Measurements from ENCODE around the gene STAT5B. TPM values are rescaled to one million over a fixed set of nuclear protein-coding genes. Genes with fewer than 3 reads are reported as not detected.
A peak's percentile ranks its signal among the peaks of the same experiment; 100 is the strongest.

The STAT5B gene
- total and polyA plus RNA-seq, 2 of the 13 experiments (the other 11 are each of a cell fraction or from before 2014, with no cell fraction given), result 21.0 to 42.8 TPM

- TF ChIP-seq NFKB2 (CRISPR knock-in tag; IDR thresholded peaks at IDR 0.05; ENCODE audit: borderline replicate concordance), result peak; percentile 93
- TF ChIP-seq TBX2 (CRISPR knock-in tag; IDR thresholded peaks at IDR 0.05; ENCODE audit: borderline replicate concordance), result peak; percentile 82
- TF ChIP-seq HMGXB4 (CRISPR knock-in tag; IDR thresholded peaks at IDR 0.05; ENCODE audit: borderline replicate concordance in 1 of 2, low read depth in 1 of 2), result peak; percentile 43 to 56; a peak in 2 of 4 replicates
- peak; percentile 78; the same call in 1 of the 2 replicates for TF ChIP-seq ZNF510 (CRISPR knock-in tag; IDR thresholded peaks at IDR 0.05; ENCODE audit: low read depth)
- peak; percentile 39; the same call in 1 of the 2 replicates for TF ChIP-seq ZXDC (CRISPR knock-in tag; IDR thresholded peaks at IDR 0.05)
- peak; percentile 78 for TF ChIP-seq SRF (IDR thresholded peaks at IDR 0.05; ENCODE audit: low read depth, low read length)
- TF ChIP-seq ZNF431 (CRISPR knock-in tag; IDR thresholded peaks at IDR 0.05; ENCODE audit: borderline replicate concordance, low read depth), result no peak
- TF ChIP-seq KLF15 (CRISPR knock-in tag; IDR thresholded peaks at IDR 0.05; ENCODE audit: borderline replicate concordance), result no peak
- TF ChIP-seq SAP130 (CRISPR knock-in tag; IDR thresholded peaks at IDR 0.05; ENCODE audit: low read depth), result peak; percentile 92
- peak; percentile 52; the same call in 1 of the 2 replicates for TF ChIP-seq ZNF607 (CRISPR knock-in tag; IDR thresholded peaks at IDR 0.05; ENCODE audit: borderline replicate concordance)
- 0 out of 2 replicates have a peak, but pooled peaks have one; percentile 15 for TF ChIP-seq ZBTB21 (CRISPR knock-in tag; IDR thresholded peaks at IDR 0.05)
- TF ChIP-seq KLF11 (CRISPR knock-in tag; IDR thresholded peaks at IDR 0.05), result peak; percentile 31; the same call in 1 of the 2 replicates
- peak; percentile 78; the same call in 1 of the 2 replicates for TF ChIP-seq KDM2A (CRISPR knock-in tag; IDR thresholded peaks at IDR 0.05; ENCODE audit: borderline replicate concordance, low read depth)
- no peak for TF ChIP-seq SOX13 (IDR thresholded peaks at IDR 0.05)
- 0 out of 4 replicates have a peak, but pooled peaks of 1 of the 2 experiments have one; percentile 20 for TF ChIP-seq SOX13 (CRISPR knock-in tag; conservative IDR thresholded peaks at IDR 0.05 in 1 of 2, IDR thresholded peaks at IDR 0.05 in 1 of 2)
- TF ChIP-seq ZNF674 (CRISPR knock-in tag; IDR thresholded peaks at IDR 0.05; ENCODE audit: low read depth), result peak; percentile 81; the same call in 1 of the 2 replicates
- TF ChIP-seq ATF4 (CRISPR knock-in tag; IDR thresholded peaks at IDR 0.05), result no peak
- peak; percentile 97 for TF ChIP-seq SP4 (CRISPR knock-in tag; IDR thresholded peaks at IDR 0.05)
- peak; percentile 72; the same call in 1 of the 2 replicates for TF ChIP-seq ARNTL (CRISPR knock-in tag; IDR thresholded peaks at IDR 0.05)
- TF ChIP-seq PHF8 (CRISPR knock-in tag; IDR thresholded peaks at IDR 0.05), result peak; percentile 90
Measured at GRCh38 chr17:42193969-42194899, 82.0 kb downstream of the STAT5B start, which contains the start of gene GHDC (continued).
